HG02588 (cell line): ENCODE data around the gene CTNNA2.

Source experiments
- ATAC-seq: cut with Tn5 transposase; IDR thresholded peaks from one replicate; pipeline ENCODE4 v1.9.1; 2021; ENCODE audit warnings: mild to moderate bottlenecking, moderate library complexity; ENCODE audit not compliant: unreplicated experiment

Gene CTNNA2

DNA sequence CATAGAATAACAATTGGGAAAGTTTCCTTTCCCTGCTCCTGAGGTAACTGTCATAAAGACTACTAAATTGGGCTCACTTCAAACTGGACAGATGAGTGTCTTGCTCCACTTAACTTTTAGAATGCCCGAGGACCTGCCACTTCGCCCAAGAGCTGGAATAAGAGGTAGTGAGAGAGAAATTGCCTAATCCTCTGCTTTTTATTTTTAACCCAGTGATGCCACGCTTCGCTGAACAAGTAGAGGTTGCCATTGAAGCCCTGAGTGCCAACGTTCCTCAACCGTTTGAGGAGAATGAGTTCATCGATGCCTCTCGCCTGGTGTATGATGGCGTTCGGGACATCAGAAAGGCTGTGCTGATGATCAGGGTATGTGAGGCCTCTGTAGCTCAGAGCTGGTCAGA lies 1061.1 kb downstream of the CTNNA2 start:
- no peak for ATAC-seq

DNA sequence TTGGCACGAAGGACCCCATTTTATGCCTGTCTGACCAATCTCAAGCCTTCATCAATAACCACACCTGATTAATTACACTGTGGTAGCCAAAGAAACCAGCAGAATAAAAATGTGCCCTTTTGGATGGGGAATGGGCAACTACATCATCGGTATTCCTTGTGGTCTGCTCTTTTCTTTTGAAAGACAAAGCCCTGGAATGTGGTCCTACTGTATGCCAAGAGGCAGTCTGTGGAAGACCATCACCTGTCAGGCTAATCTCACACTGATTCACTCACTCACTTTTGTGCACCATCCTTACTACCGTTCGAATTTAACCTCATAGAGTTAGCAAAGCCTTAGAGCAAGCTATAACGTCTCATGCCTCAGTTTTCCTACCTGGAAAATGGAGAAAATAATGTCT lies 1066.9 kb downstream of the CTNNA2 start:
- ATAC-seq = no peak

- no peak for ATAC-seq
Observed at GRCh38 chr2:80591233-80591632, 1078.4 kb downstream of the CTNNA2 start.

GRCh38 chr2:80592106-80592505 lies 1079.3 kb downstream of the CTNNA2 start:
- ATAC-seq = no peak

DNA sequence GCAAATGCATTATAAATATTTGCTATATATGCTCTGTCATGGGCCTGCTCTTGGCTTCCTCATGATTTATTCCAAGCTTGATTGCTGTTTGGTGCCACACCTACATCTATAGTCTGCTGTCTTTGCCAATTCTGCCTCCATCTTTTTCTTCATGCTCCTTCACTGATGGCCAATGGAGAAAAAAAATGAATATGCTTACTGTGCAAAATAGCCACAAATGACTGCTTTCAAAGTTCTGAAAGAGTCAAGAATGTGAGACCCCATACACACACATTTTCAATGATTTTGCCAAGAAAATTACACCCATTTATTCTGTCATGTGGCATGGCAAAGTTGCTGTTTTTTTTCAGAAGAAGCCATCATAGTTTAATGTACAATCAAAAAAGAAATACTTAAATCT lies 1097.3 kb downstream of the CTNNA2 start:
- no peak for ATAC-seq

GRCh38 chr2:80621656-80622055 lies 1108.8 kb downstream of the CTNNA2 start:
- no peak for ATAC-seq

GRCh38 chr2:80624062-80624461 lies 1111.2 kb downstream of the CTNNA2 start:
- no peak for ATAC-seq

GRCh38 chr2:80634590-80634989 lies 1121.7 kb downstream of the CTNNA2 start:
- no peak for ATAC-seq

DNA sequence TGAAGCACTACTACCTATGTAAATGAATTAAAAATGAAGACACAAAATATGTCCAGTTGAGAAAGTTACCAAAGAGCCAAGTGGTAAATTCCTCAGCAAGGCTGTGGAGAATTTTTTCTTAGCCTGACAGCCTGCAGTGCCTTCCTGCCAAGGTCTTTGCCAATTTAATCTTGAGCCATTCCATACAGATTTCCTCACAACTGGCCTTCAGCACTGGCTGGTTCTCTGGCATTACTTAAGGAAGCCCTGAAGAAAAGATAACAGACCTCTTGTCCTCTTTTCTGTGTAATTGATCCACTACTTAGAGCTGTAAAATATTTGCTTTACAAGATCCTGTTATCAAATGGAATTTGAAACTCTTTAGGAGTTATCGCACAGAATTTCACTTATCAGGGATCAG lies 1125.9 kb downstream of the CTNNA2 start:
- ATAC-seq = no peak

DNA sequence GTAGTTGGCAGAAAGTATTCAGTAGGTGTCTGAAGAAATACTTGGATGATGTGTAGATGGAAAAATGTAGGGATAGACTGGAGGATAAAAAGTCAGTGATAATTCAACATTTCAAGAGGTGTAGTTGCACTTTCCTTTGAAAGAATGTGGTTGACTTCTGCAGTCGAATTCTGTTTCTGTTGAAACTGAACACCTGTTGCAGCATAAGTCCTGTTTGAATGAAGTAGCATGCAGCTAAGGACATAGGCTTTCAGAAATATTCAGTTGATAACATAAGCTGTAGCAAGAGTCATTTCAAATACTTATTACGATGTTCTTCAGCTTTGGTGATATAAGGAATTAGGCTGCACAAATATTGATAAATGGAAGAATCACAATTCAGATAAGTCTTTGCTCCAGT lies 1129.6 kb downstream of the CTNNA2 start:
- no peak for ATAC-seq

DNA sequence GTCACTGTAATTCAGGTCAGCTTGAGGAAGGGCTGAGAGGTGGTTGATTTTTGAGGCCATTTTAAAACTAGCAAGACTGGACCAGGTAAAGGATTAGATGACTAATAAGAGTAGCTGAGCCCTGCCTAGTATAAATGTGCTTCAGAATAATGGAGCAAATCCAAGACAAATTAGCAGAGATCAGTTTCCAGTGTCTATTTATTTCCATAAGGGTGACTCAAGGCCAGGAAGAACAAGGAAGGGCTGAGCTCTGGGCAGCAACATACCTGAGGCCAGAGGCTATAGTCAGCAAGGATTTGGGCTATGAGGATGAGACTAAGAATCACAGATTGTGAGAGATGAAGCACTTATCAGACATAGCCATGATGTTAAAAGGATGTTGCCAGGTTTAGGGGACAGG lies 1130.7 kb downstream of the CTNNA2 start:
- no peak for ATAC-seq

- no peak for ATAC-seq
Observed at GRCh38 chr2:80651435-80651834, 1138.6 kb downstream of the CTNNA2 start.

GRCh38 chr2:80655265-80655664 lies 1142.4 kb downstream of the CTNNA2 start:
- no peak for ATAC-seq

- no peak for ATAC-seq
Observed at GRCh38 chr2:80670763-80671162, 1157.9 kb downstream of the CTNNA2 start.

- no peak for ATAC-seq
Observed at GRCh38 chr2:80687524-80687923, 1174.7 kb downstream of the CTNNA2 start.

DNA sequence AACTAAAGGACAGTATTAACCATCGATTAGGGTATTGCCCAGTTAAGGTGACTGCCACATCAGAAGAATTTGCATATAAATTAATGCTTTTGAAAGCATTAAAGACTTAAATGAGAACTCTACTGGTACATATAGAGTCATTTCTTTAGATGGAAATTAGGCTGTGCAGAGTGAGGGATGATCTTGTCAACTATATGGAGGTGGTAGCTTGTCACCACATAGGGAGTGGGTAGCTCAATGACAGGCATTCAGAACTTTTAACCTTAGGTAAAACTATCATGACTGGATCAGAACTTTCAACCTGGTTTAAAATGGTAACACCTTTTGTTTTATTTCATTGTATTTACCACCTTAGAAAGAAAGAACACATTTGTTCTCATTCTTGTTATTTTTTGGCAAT lies 1176.3 kb downstream of the CTNNA2 start:
- no peak for ATAC-seq
